Esophagus muscularis mucosa (tissue), 3 donors: ENCODE measurements around the gene VAPA.
A peak's percentile ranks its signal among the peaks of the same experiment; 100 is the strongest.

Experiments
- POLR2A ChIP-seq: fragments of 450-650 bp; IDR thresholded peaks from one replicate; pipeline ENCODE4 v1.6.1; 2017; ENCODE audit warnings: antibody characterized with exemption, moderate library complexity, mild to moderate bottlenecking, low read depth
- POLR2AphosphoS5 ChIP-seq, 2 donors: sonication (generic); formaldehyde crosslinking; IDR thresholded peaks; one replicate each; pipeline ENCODE4 v1.6.1; 2017; ENCODE audit warnings: antibody characterized with exemption in 2 of 2
- TF ChIP-seq, protein P1 (sequence below), 3 experiments: fragments of 200-600 bp in 2 of 3; fragments of 450-650 bp in 1 of 3; sonication (generic) in 2 of 3; IDR thresholded peaks; one replicate each; pipeline ENCODE4 v1.5.1; 2017 to 2019; ENCODE audit warnings: antibody characterized with exemption in 3 of 3, mild to moderate bottlenecking in 2 of 3, moderate library complexity in 1 of 3

DNA sequence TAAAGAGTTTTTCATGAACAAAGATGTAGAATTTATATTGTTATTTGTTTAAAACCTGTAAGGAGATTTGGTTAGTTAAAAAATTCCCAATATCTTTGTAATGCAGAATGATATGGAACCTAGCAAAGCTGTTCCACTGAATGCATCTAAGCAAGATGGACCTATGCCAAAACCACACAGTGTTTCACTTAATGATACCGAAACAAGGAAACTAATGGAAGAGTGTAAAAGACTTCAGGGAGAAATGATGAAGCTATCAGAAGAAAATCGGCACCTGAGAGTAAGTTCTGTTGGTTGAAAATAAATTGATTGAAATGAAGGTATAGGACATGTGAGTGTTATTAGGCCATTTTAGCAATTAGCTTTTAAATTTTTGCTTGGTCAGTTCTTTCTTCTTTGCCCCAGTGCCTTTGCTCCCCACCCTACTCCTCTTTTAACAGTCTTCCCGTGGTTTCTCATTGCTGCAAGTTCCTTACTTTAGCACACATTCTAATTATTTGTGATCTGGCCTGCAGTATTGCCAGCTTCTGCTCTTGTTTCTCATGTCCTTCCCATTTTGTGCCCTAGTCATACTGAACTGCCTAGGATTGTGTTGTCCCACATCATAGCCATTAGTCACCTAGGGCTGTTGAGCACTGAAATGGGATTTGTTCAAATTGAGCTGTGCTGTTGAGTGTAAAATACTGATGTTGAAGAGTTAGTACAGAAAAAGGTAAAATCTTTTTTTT lies 36.6 kb downstream of the VAPA start:
- TF ChIP-seq, protein P1, sequence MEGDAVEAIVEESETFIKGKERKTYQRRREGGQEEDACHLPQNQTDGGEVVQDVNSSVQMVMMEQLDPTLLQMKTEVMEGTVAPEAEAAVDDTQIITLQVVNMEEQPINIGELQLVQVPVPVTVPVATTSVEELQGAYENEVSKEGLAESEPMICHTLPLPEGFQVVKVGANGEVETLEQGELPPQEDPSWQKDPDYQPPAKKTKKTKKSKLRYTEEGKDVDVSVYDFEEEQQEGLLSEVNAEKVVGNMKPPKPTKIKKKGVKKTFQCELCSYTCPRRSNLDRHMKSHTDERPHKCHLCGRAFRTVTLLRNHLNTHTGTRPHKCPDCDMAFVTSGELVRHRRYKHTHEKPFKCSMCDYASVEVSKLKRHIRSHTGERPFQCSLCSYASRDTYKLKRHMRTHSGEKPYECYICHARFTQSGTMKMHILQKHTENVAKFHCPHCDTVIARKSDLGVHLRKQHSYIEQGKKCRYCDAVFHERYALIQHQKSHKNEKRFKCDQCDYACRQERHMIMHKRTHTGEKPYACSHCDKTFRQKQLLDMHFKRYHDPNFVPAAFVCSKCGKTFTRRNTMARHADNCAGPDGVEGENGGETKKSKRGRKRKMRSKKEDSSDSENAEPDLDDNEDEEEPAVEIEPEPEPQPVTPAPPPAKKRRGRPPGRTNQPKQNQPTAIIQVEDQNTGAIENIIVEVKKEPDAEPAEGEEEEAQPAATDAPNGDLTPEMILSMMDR (IDR thresholded peaks at IDR 0.05) = no peak
- TF ChIP-seq POLR2AphosphoS5 (IDR thresholded peaks at IDR 0.05) = peak in 1 of 2 donors; percentile 4
- TF ChIP-seq POLR2A = no peak
